Spleen (tissue), 11 donors: ENCODE data around the gene INPP4B. TPM values are rescaled to one million over a fixed set of nuclear protein-coding genes. Genes with fewer than 3 reads are reported as not detected.

ENCODE experiments used
- DNase-seq: peaks from one replicate; pipeline ENCODE4 v3.0.0-alpha.2; 2020
- H3K27ac ChIP-seq, 8 donors: fragments of 200-600 bp; sonication (generic) in 7 of 8; 1 replicate in 4 of 8; 2 replicates in 4 of 8; pipeline versions ENCODE4 v1.5.0 to v1.8.0; 2016 to 2021; ENCODE audit warnings: inconsistent platforms in 4 of 8, mild to moderate bottlenecking in 4 of 8, moderate library complexity in 1 of 8
- H3K27me3 ChIP-seq, 7 donors: fragments of 200-600 bp; sonication (generic) in 6 of 7; replicated peaks in 1 of 7; 1 replicate in 4 of 7; 2 replicates in 3 of 7; pipeline versions ENCODE4 v1.5.0 to v1.8.0; 2016 to 2021; ENCODE audit warnings: inconsistent platforms in 3 of 7, mild to moderate bottlenecking in 1 of 7
- H3K36me3 ChIP-seq, 6 donors: fragments of 200-600 bp; sonication (generic) in 5 of 6; 1 replicate in 4 of 6; 2 replicates in 2 of 6; pipeline versions ENCODE4 v1.5.0 to v1.8.0; 2016 to 2021; ENCODE audit warnings: inconsistent platforms in 2 of 6
- H3K4me1 ChIP-seq, 6 donors: fragments of 200-600 bp; sonication (generic) in 5 of 6; 1 replicate in 3 of 6; 2 replicates in 3 of 6; pipeline versions ENCODE4 v1.5.0 to v1.8.0; 2016 to 2021; ENCODE audit warnings: inconsistent platforms in 3 of 6
- H3K4me3 ChIP-seq, 8 donors: fragments of 200-600 bp; sonication (generic) in 7 of 8; 1 replicate in 4 of 8; 2 replicates in 4 of 8; pipeline versions ENCODE4 v1.5.0 to v1.8.0; 2016 to 2021; ENCODE audit warnings: inconsistent platforms in 4 of 8, mild to moderate bottlenecking in 4 of 8, moderate library complexity in 2 of 8
- H3K9me3 ChIP-seq, 8 donors: fragments of 200-600 bp; sonication (generic) in 7 of 8; 1 replicate in 4 of 8; 2 replicates in 4 of 8; pipeline versions ENCODE4 v1.5.0 to v1.8.0; 2016 to 2021; ENCODE audit warnings: inconsistent platforms in 4 of 8
- POLR2A ChIP-seq, 3 donors: fragments of 450-650 bp; IDR thresholded peaks; one replicate each; pipeline ENCODE4 v1.5.1; 2017; ENCODE audit warnings: antibody characterized with exemption in 3 of 3, mild to moderate bottlenecking in 1 of 3
- POLR2AphosphoS5 ChIP-seq, 3 donors: sonication (generic); formaldehyde crosslinking; IDR thresholded peaks; one replicate each; pipeline ENCODE4 v1.5.1; 2017; ENCODE audit warnings: antibody characterized with exemption in 3 of 3
- WGBS, 5 donors: extraction: QIAGEN DNeasy Blood & Tissue Kit in 3 of 5; methylation state at CpG; one replicate each; pipeline versions ENCODE4 v1.1.5 to v1.1.7; 2013 to 2018; 5-methylcytosine and 5-hydroxymethylcytosine counted together
- intact Hi-C: fragments of 100-400 bp; cut with DNase I; formaldehyde crosslinking; loops from one replicate; pipeline ENCODE4 v1.15.0; 2023; ENCODE audit warnings: low total_unique reads
- polyA plus RNA-seq, 3 donors: library from polyadenylated mRNA; stranded (reverse); fragments of 200-250 nt; gene quantifications; one replicate each; pipeline ENCODE4 v1.2.1, GENCODE V29; 2013
- total RNA-seq, 7 donors: library from RNA; depleted of rRNA in 3 of 7; stranded (reverse); fragments of >200 nt in 3 of 7; fragmentation: NEBNext Ultra II Directional in 4 of 7; extraction: Animal tissue kit (Norgen Biotek cat#: 25700) in 4 of 7; gene quantifications; one replicate each; pipeline versions ENCODE4 v1.1.0 to v1.2.1, GENCODE V29; 2016 to 2021
- TF ChIP-seq, protein P1 (sequence below), 11 experiments: fragments of 200-600 bp in 7 of 11; fragments of 450-650 bp in 4 of 11; sonication (generic) in 4 of 11; IDR thresholded peaks in 8 of 11; conservative IDR thresholded peaks in 3 of 11; 1 replicate in 7 of 11; 2 replicates in 4 of 11; pipeline versions ENCODE4 v1.4.0 to v1.8.0; 2016 to 2021; ENCODE audit warnings: antibody characterized with exemption in 11 of 11, inconsistent platforms in 4 of 11, mild to moderate bottlenecking in 1 of 11
- donor health status: healthy with polysubstance abuse.
- donor health status: DM: no; HTN: no; CAD: no; lungs with moderate emphysema.
- donor health status: DM: no; HTN: no; CAD: no.
- donor health status: Bipolar disorder and iron deficiency.
- donor health status: healthy.
- donor health status: DM: no; HTN: no; CAD: no.
- donor health status: DM: yes; HTN: yes; CAD: no.

The INPP4B gene
- total and polyA plus RNA-seq, 10 donors, result 0.78 to 31.6 (median 26.8) TPM

DNA sequence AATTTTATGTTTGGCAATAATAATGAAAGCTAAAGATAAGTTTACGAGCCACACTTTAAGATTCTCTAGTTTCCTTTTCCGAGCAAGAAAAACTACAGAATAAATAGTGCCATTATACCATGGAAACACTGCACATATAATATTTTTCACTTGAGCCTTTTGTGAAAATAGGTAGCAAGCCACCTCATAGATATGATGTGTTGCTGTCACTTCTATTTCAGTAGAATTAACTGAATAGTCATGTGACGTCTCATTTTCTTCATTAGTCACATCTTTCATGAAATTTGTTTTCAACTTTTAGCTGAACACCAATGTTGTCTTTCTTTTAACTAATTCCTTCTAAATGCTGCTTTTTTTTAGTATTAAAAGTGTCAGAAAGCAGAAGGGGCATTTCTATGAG is 574.3 kb downstream of the INPP4B start:
- no peak overlapping the region for H3K27ac ChIP-seq
- H3K9me3 ChIP-seq, result no peaks in the 10 kb centered on the region
- no peak for TF ChIP-seq POLR2A (IDR thresholded peaks at IDR 0.05)
- TF ChIP-seq, protein P1, sequence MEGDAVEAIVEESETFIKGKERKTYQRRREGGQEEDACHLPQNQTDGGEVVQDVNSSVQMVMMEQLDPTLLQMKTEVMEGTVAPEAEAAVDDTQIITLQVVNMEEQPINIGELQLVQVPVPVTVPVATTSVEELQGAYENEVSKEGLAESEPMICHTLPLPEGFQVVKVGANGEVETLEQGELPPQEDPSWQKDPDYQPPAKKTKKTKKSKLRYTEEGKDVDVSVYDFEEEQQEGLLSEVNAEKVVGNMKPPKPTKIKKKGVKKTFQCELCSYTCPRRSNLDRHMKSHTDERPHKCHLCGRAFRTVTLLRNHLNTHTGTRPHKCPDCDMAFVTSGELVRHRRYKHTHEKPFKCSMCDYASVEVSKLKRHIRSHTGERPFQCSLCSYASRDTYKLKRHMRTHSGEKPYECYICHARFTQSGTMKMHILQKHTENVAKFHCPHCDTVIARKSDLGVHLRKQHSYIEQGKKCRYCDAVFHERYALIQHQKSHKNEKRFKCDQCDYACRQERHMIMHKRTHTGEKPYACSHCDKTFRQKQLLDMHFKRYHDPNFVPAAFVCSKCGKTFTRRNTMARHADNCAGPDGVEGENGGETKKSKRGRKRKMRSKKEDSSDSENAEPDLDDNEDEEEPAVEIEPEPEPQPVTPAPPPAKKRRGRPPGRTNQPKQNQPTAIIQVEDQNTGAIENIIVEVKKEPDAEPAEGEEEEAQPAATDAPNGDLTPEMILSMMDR (IDR thresholded peaks at IDR 0.05 in 8 of 11, conservative IDR thresholded peaks at IDR 0.05 in 3 of 11), result no peak
- TF ChIP-seq POLR2AphosphoS5 (IDR thresholded peaks at IDR 0.05), result no peak
- no peaks in the 10 kb centered on the region for H3K27me3 ChIP-seq
- no peak for DNase-seq
- H3K4me1 ChIP-seq, result no peaks in the 10 kb centered on the region
- H3K36me3 ChIP-seq, result no peaks in the 10 kb centered on the region
- whole genome bisulfite sequencing, 5 donors, result 56 to 63% (median 60%) methylated on average over 3 of the region's 3 CpGs
- no peak overlapping the region for H3K4me3 ChIP-seq
- intact Hi-C loops, result no loop called here

DNA sequence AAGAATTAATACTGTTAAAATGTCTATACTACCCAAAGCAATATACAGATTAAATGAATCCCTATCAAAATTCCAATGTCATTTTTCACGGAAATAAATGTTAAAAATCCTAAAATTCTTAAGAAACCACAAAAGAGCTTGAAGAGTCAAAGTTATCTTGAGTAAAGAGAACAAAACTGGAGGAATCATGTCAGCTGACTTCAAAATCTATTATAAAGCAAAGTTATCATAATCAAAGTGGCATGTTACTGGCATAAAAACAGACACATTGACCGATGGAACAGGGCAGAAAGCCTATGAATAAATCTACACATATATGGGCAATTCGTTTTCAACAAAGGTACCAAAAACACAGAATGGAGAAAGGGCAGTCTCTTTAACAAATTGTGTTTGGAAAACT is 579.0 kb downstream of the INPP4B start:
- DNase-seq, result no peak
- WGBS, 5 donors, result 66 to 83% (median 76%) methylated on average over 3 of the region's 3 CpGs
- Histone ChIP-seq H3K36me3 (no peaks in the 10 kb centered on the region), H3K4me1 (peaks cover 0 to under 1% (median 0%) of the 10 kb centered on the region in 6 donors), H3K27ac (no peak overlapping the region), H3K4me3 (no peak overlapping the region), H3K27me3 (no peaks in the 10 kb centered on the region), H3K9me3 (no peaks in the 10 kb centered on the region)
- no peak for TF ChIP-seq POLR2A (IDR thresholded peaks at IDR 0.05)
- TF ChIP-seq, protein P1 (IDR thresholded peaks at IDR 0.05 in 8 of 11, conservative IDR thresholded peaks at IDR 0.05 in 3 of 11), result no peak
- no peak for TF ChIP-seq POLR2AphosphoS5 (IDR thresholded peaks at IDR 0.05)
- intact Hi-C loops, result no loop called here

DNA sequence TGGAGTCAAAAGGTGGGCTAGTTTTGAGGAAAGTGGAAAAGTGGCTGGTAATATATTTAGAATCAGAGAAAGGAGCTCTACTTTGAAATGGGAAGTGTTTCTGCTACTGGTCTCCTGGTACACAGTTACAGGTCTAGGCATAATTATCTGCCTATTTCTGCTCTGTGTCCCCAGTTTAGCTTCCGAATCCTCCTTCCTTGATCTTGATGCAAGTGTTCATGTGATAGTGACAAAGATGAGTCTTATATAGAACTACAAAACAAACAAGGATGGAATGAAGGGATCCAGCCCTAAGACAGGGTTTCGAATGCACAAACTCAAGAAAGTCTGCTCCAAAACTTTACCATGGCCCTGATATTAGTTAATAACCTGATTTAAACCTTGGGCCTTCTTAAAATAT is 580.2 kb downstream of the INPP4B start:
- intact Hi-C loops, result no loop called here
- Histone ChIP-seq H3K27ac (no peak overlapping the region), H3K4me1 (peaks cover 0 to 8% (median 0%) of the 10 kb centered on the region in 6 donors), H3K36me3 (no peaks in the 10 kb centered on the region), H3K27me3 (no peaks in the 10 kb centered on the region), H3K4me3 (no peak overlapping the region), H3K9me3 (no peaks in the 10 kb centered on the region)
- TF ChIP-seq POLR2AphosphoS5 (IDR thresholded peaks at IDR 0.05), result no peak
- TF ChIP-seq, protein P1 (IDR thresholded peaks at IDR 0.05 in 8 of 11, conservative IDR thresholded peaks at IDR 0.05 in 3 of 11), result no peak
- no peak for TF ChIP-seq POLR2A (IDR thresholded peaks at IDR 0.05)
- WGBS, 5 donors, result 87 to 94% (median 88%) methylated on average over 2 of the region's 2 CpGs
- no peak for DNase-seq

DNA sequence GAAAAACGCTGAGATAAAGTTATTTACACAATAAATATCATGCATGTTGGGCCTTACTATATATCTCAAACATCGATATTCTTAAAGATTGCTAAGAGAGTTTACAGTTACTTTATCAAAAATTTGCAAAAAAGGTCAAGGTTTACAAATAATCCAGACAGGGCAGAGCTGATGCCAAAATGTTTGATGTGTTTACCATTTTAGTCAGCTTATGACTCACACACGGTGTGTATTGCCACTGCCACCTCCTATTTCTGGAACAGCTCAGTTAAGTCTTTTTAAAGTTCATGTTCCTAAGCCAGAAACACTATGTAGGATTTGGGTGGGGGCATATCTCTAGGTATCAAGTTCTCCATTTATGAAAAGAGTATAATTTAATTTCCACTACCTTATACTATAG is 580.6 kb downstream of the INPP4B start:
- DNase-seq, result no peak
- 64 to 80% (median 74%) methylated on average over 3 of the region's 3 CpGs for WGBS, 5 donors
- TF ChIP-seq, protein P1 (IDR thresholded peaks at IDR 0.05 in 8 of 11, conservative IDR thresholded peaks at IDR 0.05 in 3 of 11), result no peak
- TF ChIP-seq POLR2A (IDR thresholded peaks at IDR 0.05), result no peak
- no peak for TF ChIP-seq POLR2AphosphoS5 (IDR thresholded peaks at IDR 0.05)
- intact Hi-C loops, result no loop called here
- H3K4me3 ChIP-seq, result no peak overlapping the region
- no peaks in the 10 kb centered on the region for H3K36me3 ChIP-seq
- H3K4me1 ChIP-seq, result peaks cover 0 to 8% (median 0%) of the 10 kb centered on the region in 6 donors
- H3K9me3 ChIP-seq, result no peaks in the 10 kb centered on the region
- no peaks in the 10 kb centered on the region for H3K27me3 ChIP-seq
- no peak overlapping the region for H3K27ac ChIP-seq
